Measurements from ENCODE around the gene PSMB2.

The PSMB2 gene

DNA sequence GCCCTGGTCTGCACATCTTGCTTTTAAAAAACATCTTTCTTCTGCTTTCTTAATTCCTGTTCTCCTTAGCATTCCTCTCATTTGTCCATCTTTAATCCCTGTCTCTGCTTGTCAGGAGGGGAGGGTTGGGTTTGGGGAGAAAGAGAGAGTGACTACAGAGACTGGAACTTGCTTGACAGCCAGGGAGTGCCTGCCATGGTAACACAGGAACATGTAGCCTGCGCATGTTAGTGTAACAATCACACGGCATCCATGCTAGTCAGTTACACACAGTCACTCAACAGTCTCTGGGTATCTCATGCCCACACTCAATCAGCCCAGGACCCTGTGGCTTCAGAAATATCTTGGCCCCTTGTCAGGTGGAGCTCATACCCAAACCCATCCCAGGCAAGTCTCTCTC is 69.0 kb downstream of the PSMB2 start:
- no peak for DNase-seq (ENCODE audit: low read depth in 2 of 2)

DNA sequence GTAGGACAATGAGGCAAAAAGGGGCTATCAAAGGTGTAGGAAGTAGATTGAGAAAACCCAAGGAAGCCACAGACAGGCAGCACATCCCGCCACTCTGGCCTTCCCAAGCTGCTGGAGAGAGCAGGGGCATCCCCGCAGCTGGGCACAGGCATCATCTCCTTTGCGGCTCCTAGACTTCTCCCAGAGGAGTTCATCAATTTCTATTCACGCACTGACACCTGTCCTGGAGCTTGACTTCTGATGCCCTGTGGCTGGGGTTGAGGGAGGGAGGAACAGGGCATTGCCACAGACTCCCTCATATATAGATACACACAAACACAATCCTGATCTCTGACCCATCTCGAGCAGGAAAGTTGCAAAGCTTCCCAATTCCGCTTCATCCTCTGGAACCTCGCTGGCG is 70.1 kb downstream of the PSMB2 start:
- no peak for DNase-seq (ENCODE audit: low read depth in 2 of 2)

DNA sequence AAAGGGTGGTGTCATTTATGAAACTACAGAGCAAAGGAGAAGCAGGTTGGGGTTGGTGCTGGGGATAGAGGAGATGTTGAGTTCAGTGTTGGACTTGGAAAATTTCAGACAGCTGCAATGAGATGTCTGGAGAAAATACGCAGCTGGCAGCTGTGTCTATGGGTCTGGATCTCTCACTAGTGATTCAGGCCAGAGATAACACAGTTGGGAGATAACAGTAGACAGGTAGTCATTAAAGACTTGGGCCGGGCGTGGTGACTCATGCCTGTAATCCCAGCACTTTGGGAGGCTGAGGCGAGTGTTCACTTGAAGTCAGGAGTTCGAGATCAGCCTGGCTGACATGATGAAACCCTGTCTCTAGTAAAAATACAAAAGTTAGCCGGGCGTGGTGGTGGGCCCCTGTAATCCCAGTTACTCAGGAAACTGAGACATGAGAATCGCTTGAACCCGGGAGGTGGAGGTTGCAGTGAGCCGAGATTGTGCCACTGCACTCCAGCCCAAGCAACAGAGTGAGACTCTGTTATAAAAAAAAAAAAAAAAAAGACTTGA is 70.7 kb downstream of the PSMB2 start:
- DNase-seq (ENCODE audit: low read depth in 2 of 2), result no peak

DNA sequence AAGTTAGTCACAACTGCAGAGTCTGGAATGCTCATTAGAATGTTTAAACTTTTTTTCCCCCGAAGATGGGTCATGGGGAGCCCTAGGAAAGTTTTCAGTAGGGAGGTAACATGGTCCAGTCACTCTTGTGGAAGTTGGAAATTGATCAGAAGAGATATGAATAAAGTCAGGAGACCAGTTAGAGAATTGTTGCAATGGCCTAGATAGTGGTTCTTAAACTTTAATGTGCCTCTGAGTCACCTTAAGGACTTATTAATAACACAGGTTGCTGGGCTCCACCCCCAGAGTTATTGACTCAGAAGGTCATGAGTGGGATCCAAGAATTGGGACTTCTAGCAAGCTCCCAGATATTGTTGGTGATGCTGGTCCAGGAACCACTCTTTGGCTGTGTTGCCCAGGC is 71.4 kb downstream of the PSMB2 start:
- no peak for DNase-seq (ENCODE audit: low read depth in 2 of 2)

DNA sequence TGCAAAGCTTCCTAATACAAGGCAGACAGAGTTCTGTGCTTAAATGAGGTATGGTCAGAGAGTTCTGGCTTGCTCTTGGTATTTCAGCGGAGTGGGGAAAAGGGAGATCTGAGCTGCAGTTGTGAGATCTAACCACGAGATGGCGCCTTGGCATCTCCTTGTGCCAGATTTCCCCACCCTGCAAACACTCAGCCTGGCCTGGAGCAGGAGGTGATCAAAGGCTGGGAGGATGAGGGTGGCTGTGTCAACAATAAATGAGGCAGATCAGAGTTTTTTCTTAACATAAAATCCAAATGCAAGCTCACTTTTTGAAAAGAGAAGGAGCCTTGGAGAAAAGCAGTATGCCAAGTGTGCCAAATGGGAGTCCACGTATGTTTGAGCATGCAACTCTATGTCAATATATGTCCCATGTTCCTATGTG is 72.3 kb downstream of the PSMB2 start:
- peak in 1 of 2 donors; percentile 37 for DNase-seq (ENCODE audit: low read depth in 2 of 2)

DNA sequence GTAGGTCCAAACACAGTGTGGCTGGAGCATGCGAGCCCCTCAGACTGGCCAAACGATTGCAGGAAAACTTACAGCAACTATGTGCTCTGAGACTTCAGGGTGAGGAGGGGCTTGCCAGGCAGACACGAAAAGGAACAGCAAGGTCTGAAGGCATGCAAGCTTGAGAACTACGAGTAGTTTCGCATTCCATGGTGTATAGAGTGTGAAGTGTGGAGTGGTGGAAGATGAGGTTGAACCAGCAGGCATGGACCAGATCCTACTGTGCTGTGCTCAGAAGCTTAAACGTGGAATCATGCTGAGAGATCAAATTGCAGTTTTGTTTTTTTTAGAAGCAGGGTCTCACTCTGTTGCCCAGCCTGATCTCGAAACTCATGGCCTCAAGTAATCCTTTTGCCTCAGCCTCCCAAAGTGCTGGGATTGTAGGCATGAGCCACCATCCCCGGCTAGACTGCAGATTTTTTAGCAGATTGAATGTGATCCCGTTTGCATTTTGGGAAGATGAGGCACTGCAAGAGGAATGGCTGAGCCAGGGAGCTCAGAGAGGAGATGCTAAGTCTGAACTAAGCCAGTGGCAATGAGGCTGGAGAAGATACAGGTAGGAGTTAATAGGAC is 73.3 kb downstream of the PSMB2 start:
- no peak for DNase-seq (ENCODE audit: low read depth in 2 of 2)

DNA sequence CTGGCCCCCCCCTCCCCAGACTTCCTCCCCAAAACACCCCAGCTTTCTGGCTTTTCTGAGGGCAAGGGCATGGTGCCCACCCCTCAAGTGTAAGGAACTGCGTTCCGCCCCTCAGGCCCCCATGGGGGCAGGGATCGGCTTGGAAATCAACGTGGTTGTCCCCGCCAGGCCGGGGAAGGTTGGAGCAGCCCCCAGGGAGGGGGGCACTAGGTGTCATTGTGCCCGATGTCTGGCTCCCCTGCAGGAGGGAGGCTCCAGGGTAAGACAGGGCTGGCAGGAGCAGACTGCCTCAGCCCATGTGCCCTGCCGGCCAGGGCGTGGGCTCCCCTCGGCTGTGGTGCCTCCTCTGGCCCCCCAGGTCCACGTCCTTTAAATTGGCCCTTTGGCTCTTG is 75.6 kb downstream of the PSMB2 start:
- DNase-seq (ENCODE audit: low read depth in 2 of 2), result no peak

DNA sequence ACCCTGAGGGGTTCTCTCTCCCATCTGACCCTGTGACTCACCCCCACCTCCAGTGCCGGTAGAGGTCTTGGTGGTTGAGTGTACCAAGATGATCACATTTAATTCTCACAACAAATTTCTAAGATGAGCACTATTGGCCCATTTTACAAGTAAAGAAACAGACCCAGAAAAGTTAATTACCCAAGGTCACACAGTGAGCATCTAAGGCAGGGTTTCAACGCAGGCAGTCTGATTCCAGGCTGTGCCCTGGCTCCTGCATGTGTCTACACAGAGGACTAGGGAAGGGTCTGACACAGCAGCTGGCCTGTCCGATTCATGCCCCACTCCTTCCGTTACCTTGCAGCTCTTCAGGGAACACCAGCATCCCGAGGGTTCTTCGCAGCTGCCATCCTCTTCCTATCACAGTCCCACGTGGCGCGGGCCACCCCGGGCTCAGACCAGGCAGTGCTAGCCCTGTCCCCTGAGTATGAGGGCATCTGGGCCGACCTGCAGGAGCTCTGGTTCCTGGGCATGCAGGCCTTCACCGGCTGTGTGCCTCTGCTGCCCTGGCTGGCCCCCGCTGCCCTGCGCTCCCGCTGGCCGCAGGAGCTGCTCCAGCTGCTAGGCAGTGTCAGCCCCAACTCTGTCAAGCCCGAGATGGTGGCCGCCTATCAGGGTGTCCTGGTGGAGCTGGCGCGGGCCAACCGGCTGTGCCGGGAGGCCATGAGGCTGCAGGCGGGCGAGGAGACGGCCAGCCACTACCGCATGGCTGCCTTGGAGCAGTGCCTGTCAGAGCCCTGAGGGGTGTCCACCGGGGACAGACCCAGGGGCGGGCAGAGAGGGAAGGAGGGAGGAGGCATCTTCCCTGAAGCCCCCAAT is 76.2 kb downstream of the PSMB2 start:
- no peak for DNase-seq (ENCODE audit: low read depth in 2 of 2)

DNA sequence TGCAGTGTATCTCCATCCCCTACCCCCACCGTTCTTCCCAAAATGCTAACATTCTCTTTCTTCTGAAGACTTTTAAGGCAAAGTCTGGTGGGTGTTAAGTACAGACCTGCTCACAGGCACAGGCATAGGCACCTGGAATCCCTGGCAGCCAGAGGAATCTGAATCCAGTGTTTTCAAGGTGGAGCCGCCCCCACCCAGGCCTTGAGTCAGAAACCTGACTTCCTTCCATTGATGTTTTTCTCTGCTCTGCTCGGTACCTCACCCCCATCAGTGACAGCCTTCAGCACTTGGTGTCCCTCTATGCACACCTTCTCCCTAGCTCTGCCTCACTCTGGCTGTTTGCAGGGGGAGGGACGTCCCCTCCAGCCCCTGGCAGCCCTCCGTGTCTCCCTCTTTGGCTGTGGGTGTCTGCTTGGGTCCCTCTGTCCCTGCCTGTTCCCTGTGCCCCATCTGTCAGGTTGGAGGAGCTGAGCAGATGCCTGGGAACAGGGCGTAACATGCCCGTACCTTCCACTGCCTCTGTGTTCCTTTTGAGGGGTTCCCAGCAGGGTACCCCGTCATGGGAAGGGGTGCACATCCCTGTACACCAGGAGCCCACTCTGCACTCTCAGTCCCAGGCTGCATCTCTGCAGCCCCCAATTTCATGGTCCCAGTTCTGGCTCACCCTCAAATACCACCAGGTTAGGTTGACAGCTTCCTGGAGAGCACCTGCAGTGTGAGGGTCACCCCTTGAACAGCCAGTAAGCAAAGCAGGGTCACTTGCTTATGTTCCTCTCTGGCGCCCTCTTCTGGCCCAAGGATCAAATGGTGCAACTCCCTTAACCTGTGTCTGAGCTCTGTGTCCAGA is 77.1 kb downstream of the PSMB2 start:
- DNase-seq (ENCODE audit: low read depth in 2 of 2), result peak; percentile 57 to 65

DNA sequence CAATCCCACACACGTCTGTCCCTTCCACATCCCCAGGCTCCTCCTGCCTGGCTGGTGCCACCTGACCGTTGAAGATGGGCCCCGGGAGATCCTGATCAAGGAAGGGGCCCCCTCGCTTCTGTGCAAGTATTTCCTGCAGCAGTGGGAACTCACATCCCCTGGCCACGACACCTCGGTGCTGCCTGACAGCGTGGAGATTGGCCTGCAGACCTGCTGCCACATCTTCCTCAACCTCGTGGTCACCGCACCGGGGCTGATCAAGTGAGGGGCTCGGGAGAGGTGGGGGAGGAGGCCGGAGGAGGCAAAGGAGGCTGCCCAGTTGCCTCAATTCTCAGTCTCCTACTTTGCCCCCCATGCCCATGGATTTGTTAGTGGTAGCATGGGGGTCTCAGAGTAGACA is 78.2 kb downstream of the PSMB2 start:
- no peak for DNase-seq (ENCODE audit: low read depth in 2 of 2)

DNA sequence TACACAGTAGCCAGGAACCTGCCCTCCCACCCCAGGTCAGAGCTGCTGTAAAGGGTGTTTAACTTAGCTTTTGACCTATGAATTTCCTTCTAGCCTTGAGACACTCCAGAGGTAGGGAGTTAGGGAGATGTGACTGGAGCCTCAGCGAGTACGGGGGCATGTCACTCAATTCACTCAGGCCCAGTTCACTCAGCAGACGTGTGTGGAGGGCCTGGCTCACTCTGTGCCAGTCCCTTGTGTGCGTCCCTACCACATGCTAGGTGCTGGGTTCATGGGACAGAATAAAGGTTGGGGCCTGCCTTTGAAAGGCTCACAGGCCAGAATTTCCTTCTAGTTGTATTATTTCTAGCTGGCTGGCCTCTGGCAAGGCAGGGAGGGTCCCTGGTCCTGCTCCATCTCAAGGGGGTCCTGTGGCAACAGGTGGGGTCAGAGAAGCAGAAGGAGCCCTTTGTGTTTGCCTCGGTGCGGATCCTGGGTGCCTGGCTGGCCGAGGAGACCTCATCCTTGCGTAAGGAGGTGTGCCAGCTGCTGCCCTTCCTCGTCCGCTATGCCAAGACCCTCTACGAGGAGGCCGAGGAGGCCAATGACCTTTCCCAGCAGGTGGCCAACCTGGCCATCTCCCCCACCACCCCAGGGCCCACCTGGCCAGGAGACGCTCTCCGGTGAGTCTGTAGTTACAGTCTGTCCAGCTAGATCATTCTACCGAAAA is 79.2 kb downstream of the PSMB2 start:
- DNase-seq (ENCODE audit: low read depth in 2 of 2), result no peak

DNA sequence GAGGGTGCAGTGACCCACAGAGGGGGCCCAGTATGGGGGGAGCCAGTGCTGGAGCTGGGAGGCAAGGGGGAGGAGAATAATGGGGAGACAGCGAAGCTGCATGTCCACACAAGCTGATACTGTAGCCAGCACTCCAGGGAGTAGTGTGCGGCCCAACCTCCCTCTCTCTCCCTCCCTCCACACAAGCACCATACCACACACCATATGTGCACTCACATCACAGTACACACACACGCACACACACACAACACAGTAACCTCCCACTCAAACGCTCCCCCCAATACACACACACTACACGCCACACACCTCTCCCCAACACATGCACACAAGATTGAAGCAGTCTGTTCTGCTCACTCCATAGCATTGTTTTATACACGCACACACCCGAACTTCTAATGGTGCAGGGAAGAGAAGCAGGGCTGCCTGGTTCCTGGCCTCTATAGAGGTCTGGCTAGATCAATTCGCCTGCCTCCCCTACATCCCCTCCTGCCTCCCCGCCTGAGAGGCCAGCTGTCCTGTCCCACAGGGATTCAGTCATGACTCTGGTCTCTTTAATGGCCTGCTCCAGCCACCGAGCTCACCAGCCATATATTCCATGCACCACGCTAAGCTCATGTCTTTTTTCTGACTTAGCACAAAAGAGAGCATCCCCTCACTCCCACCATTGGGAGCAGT is 79.9 kb downstream of the PSMB2 start:
- no peak for DNase-seq (ENCODE audit: low read depth in 2 of 2)

DNA sequence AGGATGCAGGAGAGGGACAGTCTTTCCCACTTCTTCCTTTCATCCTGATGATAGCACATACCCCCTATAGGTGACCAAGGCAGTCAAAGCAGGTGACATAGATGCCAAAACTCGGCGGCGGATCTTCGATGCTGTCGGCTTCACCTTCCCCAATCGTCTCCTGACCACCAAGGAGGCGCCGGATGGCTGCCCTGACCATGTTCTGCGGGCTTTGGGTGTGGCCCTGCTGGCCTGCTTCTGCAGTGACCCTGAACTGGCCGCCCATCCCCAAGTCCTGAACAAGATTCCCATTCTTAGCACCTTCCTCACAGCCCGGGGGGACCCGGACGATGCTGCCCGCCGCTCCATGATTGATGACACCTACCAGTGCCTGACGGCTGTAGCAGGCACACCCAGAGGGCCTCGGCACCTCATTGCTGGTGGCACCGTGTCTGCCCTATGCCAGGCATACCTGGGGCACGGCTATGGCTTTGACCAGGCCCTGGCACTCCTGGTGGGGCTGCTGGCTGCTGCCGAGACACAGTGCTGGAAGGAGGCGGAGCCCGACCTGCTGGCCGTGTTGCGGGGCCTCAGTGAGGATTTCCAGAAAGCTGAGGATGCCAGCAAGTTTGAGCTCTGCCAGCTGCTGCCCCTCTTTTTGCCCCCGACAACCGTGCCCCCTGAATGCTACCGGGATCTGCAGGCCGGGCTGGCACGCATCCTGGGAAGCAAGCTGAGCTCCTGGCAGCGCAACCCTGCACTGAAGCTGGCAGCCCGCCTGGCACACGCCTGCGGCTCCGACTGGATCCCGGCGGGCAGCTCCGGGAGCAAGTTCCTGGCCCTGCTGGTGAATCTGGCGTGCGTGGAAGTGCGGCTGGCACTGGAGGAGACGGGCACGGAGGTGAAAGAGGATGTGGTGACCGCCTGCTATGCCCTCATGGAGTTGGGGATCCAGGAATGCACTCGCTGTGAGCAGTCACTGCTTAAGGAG is 80.8 kb downstream of the PSMB2 start:
- DNase-seq (ENCODE audit: low read depth in 2 of 2), result no peak

DNA sequence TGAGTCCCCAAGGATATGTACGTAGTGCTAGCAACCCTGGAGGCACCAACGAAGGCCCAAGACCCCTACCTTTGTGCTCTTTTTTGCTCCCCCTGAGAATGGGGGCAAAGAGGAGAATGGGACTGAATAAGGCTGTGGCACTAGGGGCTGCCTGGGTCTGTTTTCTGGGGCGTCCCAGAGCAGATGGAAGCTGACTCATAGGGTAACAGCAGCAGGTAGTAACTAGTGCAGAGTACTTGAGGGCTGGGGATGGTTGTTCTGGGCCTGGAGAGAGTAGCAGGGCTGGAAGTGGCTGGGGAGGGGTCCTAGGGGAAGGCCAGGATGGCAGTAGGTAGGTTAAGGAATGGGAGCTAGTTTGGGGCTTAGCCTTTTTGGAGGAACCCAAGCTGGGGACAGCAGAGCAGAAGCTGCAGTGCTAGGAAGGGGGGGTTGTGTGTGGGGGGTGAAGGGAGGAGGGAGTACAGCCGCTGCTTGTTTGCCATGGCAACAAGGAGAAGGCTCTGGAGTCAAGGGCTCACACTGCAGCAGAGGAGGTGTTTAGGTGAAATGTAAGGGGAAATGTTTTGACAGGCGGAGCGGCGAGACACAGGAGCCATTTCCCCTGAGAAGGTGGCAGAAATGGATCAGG is 81.9 kb downstream of the PSMB2 start:
- no peak for DNase-seq (ENCODE audit: low read depth in 2 of 2)

DNA sequence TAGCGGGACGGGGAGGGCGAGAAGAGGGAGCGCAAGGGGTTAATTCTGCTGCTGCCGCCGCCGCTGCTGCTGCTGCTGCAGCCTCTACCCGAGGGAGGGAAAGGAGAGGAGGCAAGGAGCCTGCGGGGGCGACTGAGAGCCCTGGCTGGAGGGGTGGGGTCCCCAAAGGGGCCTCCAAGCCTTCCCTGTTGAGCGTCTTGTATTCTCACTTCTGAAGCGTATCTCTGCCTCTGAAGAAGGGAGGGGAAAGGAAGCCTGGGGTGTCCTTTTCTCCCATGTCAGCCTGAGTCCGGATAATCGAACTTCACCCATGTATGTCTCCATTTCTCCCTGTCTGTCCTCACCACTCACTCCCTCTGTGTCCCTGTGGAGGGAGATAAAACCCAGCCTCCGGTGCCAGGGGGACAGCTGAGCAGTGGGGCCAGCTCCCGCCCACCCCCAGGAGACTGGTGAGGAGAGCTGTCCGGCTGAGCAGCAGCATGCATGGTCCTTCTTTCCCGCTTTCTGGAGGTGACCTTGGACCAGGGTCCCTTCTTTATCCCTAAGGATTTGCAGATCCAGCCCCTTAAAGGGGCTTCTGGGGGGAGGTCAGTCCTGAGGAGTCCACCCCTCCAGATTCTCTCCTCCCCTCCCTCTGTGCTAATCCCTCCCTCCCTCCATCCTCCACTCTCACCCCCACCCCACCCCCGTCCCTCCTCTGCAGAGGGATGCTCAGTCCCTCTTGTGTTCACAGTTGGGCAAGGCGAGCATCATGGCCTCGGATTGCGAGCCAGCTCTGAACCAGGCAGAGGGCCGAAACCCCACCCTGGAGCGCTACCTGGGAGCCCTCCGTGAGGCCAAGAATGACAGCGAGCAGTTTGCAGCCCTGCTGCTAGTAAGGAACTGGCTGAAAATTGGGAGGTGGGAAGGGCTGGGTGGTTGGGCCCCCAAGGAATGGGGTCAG is 82.7 kb downstream of the PSMB2 start:
- DNase-seq (ENCODE audit: low read depth in 2 of 2), result no peak

DNA sequence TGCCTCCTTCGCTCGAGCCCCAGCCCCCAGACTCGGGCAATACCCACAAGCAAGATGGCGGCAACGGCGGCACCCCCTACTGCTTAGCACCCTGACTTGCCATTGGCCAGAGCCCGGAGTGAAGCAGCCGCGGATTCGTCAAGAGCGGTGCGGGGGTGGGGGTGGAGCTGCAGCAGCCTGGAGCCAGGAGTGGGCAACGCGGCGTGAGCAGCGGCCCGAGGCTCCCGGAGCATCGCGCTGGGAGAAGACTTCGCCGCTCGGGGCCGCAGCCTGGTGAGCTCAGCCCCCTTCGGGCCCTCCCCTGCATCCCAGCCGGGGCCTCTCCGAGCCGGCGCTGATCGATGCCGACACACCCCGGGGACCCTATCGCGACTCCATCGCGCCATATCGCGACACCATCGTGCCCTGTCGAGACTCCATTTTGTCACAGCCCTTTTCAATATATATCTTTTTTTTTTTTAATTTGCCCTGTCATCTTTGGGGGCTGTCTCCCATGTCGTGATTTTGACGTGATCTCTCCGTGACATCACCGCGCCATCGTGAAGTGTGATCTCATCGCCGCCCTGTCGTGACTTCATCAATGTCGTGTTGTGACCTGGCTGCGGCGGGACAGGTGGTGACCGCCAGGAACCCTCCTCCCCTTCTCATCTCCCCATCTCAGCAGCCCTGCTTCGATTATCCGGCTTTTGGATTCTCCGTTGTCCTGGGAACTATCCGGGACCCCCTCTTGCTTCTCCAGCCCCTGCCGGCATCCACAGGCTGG is 83.5 kb downstream of the PSMB2 start, which contains the start of gene NCDN:
TSS of gene NCDN (plus strand) at position 189 of the 763 bp plus-strand sequence. CDS start at position 581, 392 bp downstream.
- peak; percentile 87 to 91 for DNase-seq (ENCODE audit: low read depth in 2 of 2)

DNA sequence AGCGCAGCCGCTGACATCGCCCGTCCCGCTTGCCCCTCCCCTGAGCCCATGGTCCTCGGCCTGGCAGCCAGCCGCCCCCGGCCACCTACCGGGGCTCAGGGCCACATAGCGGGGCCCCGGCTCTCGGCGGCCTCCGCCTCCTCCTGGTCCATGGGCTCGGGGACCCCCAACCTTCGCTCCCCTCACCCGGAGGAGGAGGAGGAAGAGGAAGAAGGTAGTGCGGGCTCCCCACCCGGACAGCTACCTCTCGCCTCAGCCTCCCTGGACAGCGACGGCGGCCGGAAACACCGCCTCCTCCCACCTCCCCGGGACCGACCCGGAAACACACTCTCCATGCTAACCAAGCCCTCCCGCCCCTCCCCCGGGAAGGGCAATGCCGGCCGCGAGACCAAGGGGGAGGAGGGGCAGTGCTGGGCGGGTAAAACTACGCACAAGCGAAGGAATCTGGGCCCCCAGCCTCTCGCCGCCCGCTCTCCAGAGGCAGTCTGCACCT is 84.2 kb downstream of the PSMB2 start, which contains the start of gene KIAA0319L:
TSS of gene KIAA0319L (minus strand) at position 286 of the 493 bp plus-strand sequence. CDS start 2,912 bp downstream, outside the sequence.
- DNase-seq (ENCODE audit: low read depth in 2 of 2), result peak in 1 of 2 donors; percentile 63

Measured in stimulated activated CD8-positive, alpha-beta memory T cell treated with anti-CD3 and anti-CD28 coated beads, Interleukin-2, amount 100 ng/mL, for 1 hour (primary cell).